HG03064 (cell line): ENCODE data around the gene TUBE1.
A peak's percentile ranks its signal among the peaks of the same experiment; 100 is the strongest.
"Not testable (repeated sequence)": the region's sequence is repeated elsewhere in the genome, so short reads cannot be mapped to it uniquely, and the experiment has no call there.

Experiments
- ATAC-seq: cut with Tn5 transposase; IDR thresholded peaks from one replicate; pipeline ENCODE4 v1.9.1; 2021; ENCODE audit warnings: low read depth; ENCODE audit not compliant: unreplicated experiment

TUBE1 gene

DNA sequence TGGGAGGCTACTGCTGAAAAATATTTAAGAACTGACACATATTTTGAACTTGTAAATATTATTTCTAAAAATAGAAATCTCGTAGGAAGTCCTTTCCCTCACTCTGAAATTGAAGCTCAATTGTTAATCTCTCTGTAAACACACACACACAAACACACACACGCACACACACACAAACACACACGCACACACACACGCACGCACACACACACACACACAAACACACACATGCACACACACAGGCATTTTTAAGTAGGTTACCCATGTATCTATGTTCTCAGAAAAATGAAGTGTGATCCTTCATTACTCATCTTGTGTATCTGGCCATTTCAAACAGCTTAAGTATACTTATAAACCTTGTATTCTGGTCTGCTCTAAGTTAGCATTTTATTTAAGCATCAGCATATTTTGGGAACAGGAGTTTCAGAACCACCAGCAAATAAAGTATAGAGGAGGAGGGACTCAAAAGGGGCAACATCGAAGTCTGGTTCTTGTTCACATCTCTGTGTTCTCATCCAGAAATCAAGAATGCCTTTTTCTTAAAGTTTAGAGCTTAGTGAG lies 21.8 kb downstream of the TUBE1 start:
- ATAC-seq = no peak

DNA sequence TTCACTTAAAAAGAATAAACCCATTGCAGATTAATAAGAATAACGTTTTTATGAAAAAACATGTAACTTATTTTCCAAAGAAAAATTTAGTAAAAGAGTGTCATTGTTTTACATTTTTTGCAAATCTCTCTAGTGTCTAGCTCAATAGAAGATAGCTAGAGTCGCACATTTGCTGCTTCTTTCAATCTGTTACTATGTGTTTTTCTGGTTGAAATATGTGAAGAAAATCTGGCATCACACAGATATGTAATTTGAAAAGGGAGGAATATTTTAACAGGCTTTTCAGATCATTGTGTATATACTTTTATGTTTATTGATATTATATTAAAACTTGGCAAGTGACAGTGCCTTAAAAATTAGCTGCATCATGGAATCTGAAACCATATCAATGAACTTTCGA lies 24.3 kb downstream of the TUBE1 start:
- ATAC-seq = no peak

DNA sequence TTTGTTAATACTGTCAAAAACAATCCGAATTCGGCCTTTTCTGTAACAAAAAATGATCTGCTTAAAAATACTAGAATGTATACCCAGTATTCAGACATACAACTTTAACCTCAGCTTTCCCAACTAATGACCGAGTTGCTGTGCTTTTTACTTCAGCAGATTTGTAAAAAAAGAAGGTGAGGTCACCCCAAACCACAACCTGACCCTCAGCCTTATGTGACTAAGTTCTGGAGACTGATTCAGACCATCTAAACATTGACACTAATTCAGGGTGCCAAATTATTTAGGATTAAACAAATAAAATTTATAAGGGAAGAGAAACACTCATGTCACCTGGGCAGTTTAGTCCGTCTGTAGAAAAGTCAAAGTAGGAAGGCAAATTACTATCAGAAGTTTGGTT lies 25.7 kb downstream of the TUBE1 start:
- ATAC-seq = no peak

DNA sequence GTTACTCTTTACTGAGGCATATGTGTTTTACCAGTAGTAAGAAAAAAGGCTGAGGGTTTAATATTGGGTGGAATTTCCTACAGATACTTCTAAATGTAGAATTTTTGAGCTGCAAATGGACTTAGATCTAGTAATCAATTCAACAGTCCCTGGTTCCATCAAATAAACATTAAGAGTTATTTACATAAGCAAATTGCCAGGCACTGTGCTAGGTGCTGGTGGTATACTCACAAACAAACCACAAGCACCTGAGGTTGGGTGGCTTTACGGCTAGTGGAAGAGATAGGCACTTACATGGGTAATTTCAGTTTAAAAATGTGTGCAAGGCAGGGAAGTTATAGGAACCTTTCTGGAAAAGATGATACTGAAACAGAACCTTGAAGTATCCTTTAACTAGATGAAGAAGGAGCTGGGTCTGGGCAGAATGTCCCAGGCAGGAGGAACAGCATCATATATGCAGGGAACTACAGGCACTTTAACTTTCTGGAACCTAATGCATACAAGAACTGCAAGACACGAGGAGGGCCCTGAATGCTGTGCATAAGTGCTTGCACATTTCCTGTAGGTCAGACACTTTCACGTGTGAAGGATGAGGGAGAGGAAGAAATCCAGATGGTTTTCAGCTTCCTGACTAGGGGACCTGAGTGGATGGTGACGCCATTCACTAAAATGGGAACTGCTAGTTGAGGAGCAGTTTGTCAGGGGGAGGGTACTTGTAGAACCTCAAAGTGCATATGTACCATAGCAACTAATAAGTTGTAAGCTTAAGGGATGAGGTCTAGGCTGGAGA lies 28.8 kb downstream of the TUBE1 start:
- ATAC-seq = no peak

DNA sequence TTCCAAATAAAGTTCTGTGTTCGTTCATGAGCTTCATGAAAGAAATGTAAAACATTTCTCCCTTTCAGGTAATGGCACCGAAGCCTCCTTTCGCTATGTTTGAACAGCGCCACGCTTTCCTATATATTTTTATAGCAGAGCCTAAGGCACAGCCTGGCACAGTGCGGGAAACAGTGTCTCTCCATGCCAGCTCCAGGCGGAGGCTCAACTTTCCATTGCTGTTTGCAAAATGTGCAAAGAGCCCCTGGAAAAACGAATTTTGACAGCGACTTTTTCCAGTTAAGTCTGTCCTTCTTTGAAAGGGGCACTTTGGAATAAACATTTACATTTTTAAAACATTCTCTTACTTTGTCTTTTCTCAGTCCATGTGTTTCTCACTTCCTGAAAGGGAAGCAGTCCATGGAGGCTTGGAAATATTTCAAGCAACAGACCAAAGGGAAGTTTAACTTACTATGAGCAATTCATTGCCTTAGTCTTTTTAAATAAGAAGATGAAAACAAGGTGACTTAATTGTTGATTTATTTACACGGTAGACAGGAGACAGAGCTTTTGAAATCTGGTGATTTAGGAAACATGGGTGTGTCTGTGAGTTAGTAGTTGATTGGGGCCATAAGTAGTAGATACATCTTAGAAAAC lies 32.6 kb downstream of the TUBE1 start:
- no peak for ATAC-seq

DNA sequence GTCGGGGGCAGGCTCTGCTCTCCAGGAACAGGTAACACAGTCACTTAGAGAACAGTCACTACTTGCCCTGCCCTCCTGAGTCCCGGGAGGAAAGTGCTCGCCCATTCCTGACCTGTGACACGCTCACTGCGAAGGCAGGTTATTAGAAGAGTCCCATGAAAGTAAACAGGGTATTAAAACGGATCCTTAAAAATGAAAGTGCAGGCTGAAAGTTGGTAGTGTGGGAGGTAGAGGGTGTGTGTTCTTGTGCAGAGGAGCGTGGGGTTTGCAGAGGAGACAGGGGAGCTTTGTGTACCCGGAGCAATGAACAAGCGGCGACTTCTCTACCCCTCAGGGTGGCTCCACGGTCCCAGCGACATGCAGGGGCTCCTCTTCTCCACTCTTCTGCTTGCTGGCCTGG lies 33.3 kb downstream of the TUBE1 start, which contains the start of gene CCN6:
TSS of gene CCN6 (plus strand) at position 104 of the 400 bp plus-strand sequence. CDS start at position 358, 254 bp downstream.
- ATAC-seq = no peak

DNA sequence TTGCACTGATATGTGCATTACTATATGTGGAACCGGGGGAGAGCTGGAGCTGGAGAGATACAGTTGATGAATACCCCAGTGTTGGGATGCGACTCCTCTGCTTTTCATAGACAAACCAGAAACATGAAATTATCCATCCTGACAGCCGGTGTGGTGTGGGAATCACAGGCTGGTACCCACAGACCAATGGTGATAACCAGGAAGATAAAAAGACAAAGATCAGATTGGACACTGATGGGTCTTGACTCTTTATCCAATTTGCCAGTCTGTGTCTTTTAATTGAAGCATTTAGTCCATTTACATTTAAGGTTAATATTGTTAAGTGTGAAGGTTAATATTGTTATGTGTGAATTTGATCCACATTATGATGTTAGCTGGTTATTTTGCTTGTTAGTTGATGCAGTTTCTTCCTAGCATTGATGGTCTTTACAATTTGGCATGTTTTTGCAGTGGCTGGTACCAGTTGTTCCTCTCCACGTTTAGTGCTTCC lies 36.0 kb downstream of the TUBE1 start:
- ATAC-seq = not testable (repeated sequence)

DNA sequence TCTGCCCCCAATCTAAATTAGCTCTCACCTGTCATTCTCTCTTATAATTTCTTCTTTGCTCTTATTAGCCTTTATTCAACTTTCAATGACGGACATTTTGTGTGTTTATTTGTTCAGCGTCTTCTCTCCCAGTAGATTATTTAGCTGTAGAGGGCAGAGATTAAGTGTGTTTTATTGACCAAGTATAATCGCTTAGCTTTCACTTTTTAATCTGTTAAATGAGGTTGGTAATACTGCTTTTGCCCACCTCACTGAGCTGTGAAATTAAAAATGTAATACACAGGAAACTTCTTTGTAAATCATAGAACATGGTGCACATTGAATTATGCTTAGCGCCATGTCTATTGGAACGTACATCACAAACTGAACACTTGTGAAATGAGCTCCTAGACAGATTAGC lies 36.9 kb downstream of the TUBE1 start:
- ATAC-seq = no peak

DNA sequence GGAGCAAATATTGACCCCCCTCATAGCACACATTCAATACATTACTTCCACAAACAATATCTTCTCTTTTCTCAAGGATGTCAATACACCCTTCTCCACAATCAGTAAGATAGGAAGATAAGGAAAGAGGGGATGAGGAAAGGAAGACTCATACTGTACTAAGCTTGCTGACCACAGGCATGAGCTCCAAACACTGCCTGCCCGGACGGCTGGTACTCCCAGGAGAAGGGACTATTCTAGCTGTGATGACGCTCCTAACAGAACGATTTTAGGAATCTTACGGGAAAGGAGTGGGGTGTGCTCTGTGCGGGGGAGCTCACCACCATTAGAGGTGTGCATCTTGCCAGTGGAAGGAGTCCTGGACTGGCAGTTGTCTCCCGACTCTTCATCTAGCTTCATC lies 37.3 kb downstream of the TUBE1 start:
- ATAC-seq = no peak

DNA sequence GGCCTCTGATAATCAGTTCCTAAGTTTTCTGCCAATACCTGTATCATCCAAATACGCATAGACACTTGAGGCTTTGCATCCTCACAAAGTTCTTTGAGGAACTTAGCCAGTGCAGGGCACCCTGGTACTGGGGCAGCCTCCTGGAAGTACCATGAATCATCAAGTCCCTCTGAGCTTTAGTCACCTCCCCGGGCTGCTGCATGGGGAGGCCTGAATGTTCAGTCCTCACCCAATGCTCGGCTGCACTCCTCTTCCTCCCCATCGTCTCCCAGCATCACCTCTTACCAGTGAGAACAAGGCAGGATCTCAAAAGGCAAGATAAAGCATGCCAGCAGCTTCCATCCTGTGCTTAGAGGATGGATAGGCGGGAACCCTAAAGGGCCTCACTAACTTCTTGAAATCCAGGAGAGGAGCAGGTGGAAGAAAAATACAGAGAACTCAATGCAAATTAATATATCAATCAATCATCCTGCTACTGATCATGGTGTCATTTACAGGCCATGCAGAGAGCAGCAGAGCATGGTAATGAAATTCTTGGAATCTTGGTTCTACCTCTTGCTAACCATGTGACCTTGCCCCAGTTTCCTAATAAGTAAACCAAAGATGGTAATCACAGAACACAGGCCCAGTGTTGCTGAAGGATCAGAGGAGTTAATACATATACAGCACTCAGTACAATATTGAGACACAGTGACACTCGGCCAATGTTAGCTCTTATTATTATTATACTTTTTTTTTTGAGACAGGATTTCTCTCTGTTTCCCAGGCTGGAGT lies 38.1 kb downstream of the TUBE1 start:
- no peak for ATAC-seq

DNA sequence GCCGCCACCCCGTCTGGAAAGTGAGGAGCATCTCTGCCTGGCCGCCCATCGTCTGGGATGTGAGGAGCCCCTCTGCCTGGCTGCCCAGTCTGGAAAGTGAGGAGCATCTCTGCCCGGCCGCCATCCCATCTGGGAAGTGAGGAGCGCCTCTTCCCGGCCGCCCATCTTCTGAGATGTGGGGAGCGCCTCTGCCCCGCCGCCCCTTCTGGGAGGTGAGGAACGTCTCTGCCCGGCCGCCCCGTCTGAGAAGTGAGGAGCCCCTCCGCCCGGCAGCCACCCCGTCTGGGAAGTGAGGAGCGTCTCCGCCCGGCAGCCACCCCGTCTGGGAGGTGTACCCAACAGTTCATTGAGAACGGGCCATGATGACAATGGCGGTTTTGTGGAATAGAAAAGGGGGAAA lies 39.8 kb downstream of the TUBE1 start:
- not testable (repeated sequence) for ATAC-seq

DNA sequence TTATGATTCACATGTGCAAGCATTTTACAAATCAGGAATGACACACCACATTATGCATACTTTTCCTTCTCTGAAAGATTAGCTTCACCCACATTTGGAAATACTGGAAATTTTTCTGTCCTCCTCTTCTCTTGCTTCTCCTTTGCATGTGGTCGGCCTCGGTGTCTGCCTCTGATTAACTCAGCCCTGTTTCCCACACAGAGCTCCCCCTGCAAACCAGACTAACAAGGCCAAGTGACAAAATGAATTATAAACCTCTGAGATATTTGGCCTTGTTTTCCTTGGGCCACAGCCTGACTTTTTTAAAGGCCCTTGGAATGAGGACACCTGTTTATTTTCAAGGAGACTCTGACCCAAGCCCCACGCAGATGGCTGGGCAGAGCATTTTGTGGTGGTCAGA lies 42.4 kb downstream of the TUBE1 start:
- no peak for ATAC-seq

DNA sequence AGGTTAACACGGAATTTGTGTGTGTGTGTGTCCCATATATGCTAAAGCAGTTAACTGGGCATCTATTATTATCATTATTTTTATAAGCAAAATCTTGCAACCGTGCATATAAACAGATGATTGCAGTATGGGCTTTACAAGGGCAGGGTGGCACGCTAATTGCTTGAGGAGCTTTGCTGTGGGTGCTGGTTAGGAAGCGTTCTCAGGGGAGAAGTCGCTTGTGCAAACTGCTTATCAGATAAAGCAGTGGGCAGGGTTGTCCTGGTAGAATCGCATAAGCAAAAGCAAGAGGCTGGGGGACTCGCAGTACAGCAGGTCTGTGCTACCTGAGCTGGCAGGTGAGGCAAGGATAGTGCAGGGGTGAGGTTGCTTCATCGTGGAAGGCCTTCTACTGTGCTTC lies 43.1 kb downstream of the TUBE1 start:
- ATAC-seq = no peak

DNA sequence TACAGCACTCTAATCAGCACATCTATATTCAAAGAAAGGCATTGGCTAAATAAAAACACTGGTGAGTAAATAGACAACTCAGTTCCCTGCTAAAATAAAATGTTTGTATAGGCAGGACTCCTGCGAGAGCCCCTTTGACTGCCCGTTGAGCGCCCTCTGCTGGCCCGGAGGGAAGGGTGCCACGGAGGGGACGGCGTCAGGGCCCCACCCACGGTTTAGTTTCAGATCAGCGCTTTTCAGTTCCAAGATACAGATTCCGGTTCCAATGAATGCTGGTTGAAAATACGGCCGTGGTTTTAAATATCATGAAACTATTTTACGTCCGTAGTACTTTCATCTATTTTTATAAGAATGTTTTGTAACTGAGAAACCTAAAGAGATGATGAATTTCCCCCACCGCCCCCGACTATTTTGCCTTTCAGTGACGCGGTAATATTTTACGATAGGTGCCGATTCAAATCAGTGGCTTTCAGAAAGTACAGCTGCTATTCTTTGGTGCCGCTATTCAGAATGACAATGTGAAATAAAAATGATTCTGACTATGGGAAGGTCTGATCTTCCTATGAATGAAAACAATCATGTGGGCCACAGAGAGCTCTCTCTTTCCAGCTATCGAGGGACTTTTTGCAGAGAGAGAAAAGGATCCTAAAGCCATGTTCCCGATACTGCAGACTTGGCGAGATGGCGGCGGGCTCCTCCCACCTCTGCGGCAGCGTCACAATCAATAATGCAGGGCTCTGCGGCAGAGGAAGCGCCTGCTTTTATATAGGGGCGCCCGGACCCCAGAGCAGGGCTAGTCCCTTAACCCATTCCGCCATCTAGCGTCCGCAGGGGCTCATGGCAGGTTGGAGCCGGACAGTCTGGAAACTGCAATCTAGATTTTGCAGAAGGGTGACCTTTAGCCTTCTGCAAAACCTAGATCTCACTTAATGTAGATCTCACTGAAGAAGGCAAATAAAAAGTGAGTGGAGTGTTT lies 44.0 kb downstream of the TUBE1 start:
- peak; percentile 91 for ATAC-seq

DNA sequence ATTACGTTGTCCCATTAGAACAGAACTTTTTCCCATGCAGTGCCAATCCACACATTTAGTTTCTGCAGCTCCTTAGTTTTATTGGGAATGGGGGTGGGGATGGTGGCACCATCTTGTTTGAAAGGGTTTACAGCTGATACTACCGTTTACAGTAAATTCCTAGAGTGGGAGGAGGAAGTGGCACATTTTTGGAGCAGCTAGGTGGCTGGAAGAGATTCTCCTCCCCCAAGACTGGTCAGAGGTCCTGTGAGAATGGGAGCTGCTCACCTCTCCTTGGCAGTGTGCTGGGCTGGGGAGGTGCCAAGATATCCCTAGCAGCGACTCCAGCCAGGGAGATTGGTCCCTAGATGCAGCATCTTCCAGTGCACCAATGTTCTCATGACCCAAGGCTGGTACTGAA lies 45.7 kb downstream of the TUBE1 start:
- no peak for ATAC-seq

DNA sequence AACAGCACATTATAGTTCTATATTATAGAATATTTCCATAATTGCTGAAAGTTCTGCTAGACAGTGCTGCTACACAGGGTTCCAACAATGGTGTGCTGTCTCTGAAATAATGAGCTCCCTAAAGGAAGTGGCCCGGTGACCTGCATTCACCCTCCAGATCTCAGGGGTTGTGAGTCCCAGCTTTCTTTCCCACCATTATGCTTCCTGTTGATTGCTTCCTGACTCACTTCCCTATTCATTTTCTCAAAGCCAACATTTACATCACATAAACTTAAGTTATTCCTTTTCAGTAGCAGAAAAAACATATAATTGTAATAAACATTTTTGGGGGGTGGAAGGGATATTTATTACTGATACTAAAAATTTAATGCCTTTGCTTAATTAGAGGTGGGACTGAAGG lies 46.3 kb downstream of the TUBE1 start:
- ATAC-seq = no peak

DNA sequence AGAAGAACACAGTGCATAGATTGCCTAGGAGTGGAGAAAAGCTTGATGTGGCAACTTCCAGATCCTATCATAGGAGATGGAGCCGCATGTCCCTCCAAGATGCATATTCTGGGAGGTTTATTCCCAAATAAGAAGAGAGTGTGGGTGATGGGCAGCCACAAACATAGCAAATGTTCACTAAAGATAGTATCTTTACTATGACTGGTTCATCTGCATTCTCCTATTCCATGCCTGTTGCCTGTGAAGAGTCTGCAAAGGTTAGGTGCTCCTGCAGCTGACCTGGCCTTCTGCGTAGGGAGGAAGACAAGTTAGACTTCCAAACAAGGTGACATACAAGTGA lies 47.9 kb downstream of the TUBE1 start:
- ATAC-seq = no peak

DNA sequence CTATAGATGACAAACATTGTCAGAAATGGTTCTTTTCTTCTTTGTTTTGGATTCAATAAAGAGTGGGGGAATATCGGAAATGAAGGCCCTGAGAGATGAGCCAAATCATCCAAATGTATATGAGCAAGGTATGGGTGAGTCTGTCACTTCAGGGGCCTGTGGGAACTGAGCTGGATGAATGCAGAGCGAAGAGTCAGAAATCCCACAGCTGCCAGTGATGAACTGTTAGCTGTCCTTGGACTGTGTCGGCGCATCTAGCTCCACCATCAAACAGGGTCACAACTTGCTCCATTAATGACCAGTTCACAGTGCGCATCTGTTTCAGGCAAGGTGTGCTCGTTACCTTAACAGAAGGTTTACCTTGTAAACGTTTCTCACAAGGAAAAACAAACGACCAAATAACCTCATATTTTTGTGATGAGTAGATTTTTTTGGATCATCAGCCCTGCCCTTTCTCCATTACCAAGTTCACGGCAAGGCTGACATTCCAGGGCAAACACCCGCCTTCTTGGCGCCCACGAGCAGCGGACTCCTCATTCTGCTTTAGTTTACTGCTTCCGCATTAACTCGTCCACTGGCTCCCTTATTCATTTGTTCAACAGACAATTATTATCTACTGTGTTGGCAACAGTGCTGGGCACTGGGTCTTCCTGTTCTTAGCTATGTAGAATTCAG lies 48.4 kb downstream of the TUBE1 start:
- no peak for ATAC-seq

DNA sequence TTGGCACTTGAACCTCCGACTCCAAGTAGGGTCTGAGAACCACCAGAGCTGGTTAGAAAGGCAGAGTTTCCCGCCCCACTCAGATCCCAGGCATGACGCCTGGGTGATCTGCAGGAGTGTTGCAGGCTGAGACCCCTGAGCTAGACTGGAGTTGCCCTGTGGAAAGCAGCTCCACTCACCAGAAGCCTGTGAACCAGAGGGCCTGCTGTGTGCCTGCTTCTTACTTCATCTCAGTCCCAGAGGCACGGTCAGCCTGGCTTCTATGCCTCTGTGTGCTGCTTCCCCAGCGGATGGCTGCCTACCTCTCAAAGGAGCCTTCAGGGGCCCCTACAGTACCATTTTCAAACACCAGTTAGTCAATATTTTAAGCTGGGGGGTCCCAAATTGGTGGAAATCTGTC lies 49.0 kb downstream of the TUBE1 start:
- no peak for ATAC-seq
